CD4-positive, alpha-beta T cell (primary cell): Measurements from ENCODE around the gene PPARD. TPM values are rescaled to one million over a fixed set of nuclear protein-coding genes. Genes with fewer than 3 reads are reported as not detected.

Source experiments
- ATAC-seq: fragments of 200-7000 bp; cut with Tn5 transposase; one replicate; pipeline ENCODE4 v1.10.0; 2022; ENCODE audit warnings: mild to moderate bottlenecking; ENCODE audit not compliant: poor library complexity
- CTCF ChIA-PET: fragments of 350-600 bp; sonication (Branson Sonifier 250); formaldehyde crosslinking; loops from one replicate; lab custom pipeline; 2021; ENCODE audit warnings: antibody characterized with exemption, inconsistent platforms; lab: Charles Lee
- POLR2A ChIA-PET: fragments of 350-600 bp; sonication (Branson Sonifier 250); formaldehyde crosslinking; loops from one replicate; lab custom pipeline; 2021; ENCODE audit warnings: antibody characterized with exemption, inconsistent platforms; lab: Charles Lee
- DNase-seq, 14 experiments: peaks; one replicate each; pipeline ENCODE4 v3.0.0-alpha.2; 2013 to 2020; ENCODE audit warnings: mixed read lengths in 2 of 14
- H3K27ac ChIP-seq, 2 donors: one replicate each; pipeline versions ENCODE4 v1.5.1 to v1.7.0; 2013; ENCODE audit warnings: low read length in 2 of 2, low read depth in 1 of 2, mild to moderate bottlenecking in 1 of 2
- H3K27me3 ChIP-seq, 2 experiments: 1 replicate in 1 of 2; 2 replicates in 1 of 2; pipeline versions ENCODE4 v1.6.1 to v1.7.0; 2013; ENCODE audit warnings: low read length in 2 of 2, control low read depth in 1 of 2, mild to moderate bottlenecking in 1 of 2, moderate library complexity in 1 of 2; ENCODE audit not compliant: insufficient read depth in 2 of 2, control insufficient read depth in 1 of 2
- H3K36me3 ChIP-seq: one replicate; pipeline ENCODE4 v1.6.1; 2013; ENCODE audit warnings: low read length, control low read depth; ENCODE audit not compliant: insufficient read depth
- H3K4me1 ChIP-seq: one replicate; pipeline ENCODE4 v1.6.1; 2013; ENCODE audit warnings: low read length, control low read depth; ENCODE audit not compliant: insufficient read depth
- H3K4me3 ChIP-seq: one replicate; pipeline ENCODE4 v1.5.1; 2013; ENCODE audit warnings: mild to moderate bottlenecking, low read length, moderate library complexity
- H3K9me3 ChIP-seq, 2 experiments: 1 replicate in 1 of 2; 2 replicates in 1 of 2; pipeline versions ENCODE4 v1.6.1 to v1.7.0; 2013; ENCODE audit warnings: low read length in 2 of 2, mild to moderate bottlenecking in 2 of 2, control low read depth in 1 of 2, moderate library complexity in 1 of 2; ENCODE audit not compliant: control insufficient read depth in 1 of 2, insufficient read depth in 1 of 2
- H3K27ac Mint-ChIP-seq: one replicate; pipeline ENCODE4 v1.8.0; 2020; ENCODE audit warnings: mixed read lengths
- H3K27me3 Mint-ChIP-seq: one replicate; pipeline ENCODE4 v1.8.0; 2021; ENCODE audit warnings: mixed read lengths
- H3K36me3 Mint-ChIP-seq: one replicate; pipeline ENCODE4 v1.8.0; 2021; ENCODE audit warnings: low read depth, mixed read lengths
- H3K4me1 Mint-ChIP-seq: one replicate; pipeline ENCODE4 v1.8.0; 2021; ENCODE audit warnings: low read depth, mixed read lengths
- H3K4me3 Mint-ChIP-seq: one replicate; pipeline ENCODE4 v1.8.0; 2020; ENCODE audit warnings: mild to moderate bottlenecking, mixed read lengths
- H3K9me3 Mint-ChIP-seq: one replicate; pipeline ENCODE4 v1.8.0; 2020; ENCODE audit warnings: mixed read lengths
- CTCF ChIP-seq: fragments of 200-600 bp; IDR thresholded peaks from one replicate; pipeline ENCODE4 v1.8.0; 2022; ENCODE audit warnings: antibody characterized with exemption, mild to moderate bottlenecking
- intact Hi-C, 2 experiments: fragments of 100-400 bp; cut with DNase I in 1 of 2; cut with micrococcal nuclease in 1 of 2; formaldehyde crosslinking; loops; one replicate each; pipeline versions ENCODE4 v1.15.1 to v1.9.0; 2023 to 2025; cut with DNase I, micrococcal nuclease
- total RNA-seq, 174 experiments: library from RNA in 2 of 174; stranded (reverse) in 2 of 174; gene quantifications; one replicate each; pipeline ENCODE4 v1.2.3 and lab custom pipeline; 2021 to 2026

The PPARD gene
- total RNA-seq, 2 experiments from 2014 or later, result 34.1 to 37.0 TPM

- Histone ChIP-seq H3K9me3 (no peaks in the 10 kb centered on the region), H3K36me3 (peaks cover 58% of the 10 kb centered on the region), H3K4me3 (peak overlapping the region; percentile 98), H3K4me1 (peaks cover 49% of the 10 kb centered on the region), H3K27ac (peak overlapping the region; percentile 65 to 92), H3K27me3 (no peaks in the 10 kb centered on the region)
- Mint-ChIP-seq H3K27me3 (no peaks in the 10 kb centered on the region), H3K36me3 (peaks cover 55% of the 10 kb centered on the region), H3K9me3 (no peaks in the 10 kb centered on the region), H3K4me1 (peaks cover 42% of the 10 kb centered on the region), H3K4me3 (peak overlapping the region; percentile 99), H3K27ac (peak overlapping the region; percentile 100)
- intact Hi-C loops, result loop anchor here (2.0 to 5.0 kb wide), 3 partner anchors 27 to 267 kb away; partner anchors contain the start of genes ARMC12 (in 2 of the 2) and TEAD3 (in 1 of the 2)
- POLR2A ChIA-PET, result interaction anchor here (0.7 to 3.1 kb wide), 8 partner anchors 8 to 262 kb away, joined by 3 to 32 read pairs (median 4); partner anchors contain the start of genes FANCE and TEAD3
- CTCF ChIA-PET, result interaction anchor here (0.5 kb wide), 1 partner anchor 129 kb away, joined by 4 read pairs; no protein-coding TSS in a partner anchor
- DNase-seq, result peak in 2 of 14 experiments; percentile 42 to 52
- no peak for ATAC-seq
- TF ChIP-seq CTCF, result no peak
Observed at GRCh38 chr6:35469751-35470662, 127.6 kb downstream of the PPARD start.

- no peak for TF ChIP-seq CTCF
- CTCF ChIA-PET, result interaction anchor here (0.5 to 1.3 kb wide), 2 partner anchors 21 to 129 kb away, joined by 4 read pairs; no protein-coding TSS in a partner anchor
- H3K27me3 ChIP-seq, result no peaks in the 10 kb centered on the region
Observed at GRCh38 chr6:35470663-35471120, 128.3 kb downstream of the PPARD start.

DNA sequence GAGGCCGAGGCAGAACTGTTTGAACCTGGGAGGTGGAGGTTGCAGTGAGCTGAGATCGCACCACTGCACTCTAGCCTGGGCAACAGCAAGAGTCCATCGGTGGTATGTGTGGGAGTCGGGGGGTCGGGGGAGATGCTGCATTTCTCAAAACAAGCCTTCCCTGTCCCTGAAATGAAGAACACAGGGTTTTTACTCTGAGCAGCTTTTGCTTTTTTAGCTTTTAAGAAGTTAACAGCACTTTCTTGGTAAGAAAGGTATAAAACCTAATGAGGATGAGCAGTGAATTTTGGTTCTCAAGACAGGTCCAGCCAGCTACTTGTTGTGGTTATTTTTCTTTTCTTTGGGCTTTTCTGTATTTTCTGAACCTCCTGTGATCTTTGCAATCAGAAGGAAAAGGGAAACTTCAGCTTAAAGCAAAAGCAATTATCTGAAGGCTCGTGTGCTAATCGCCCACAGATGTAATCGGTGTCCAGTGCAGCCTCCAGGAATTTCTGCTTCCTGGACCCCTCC, 129.5 kb downstream of the PPARD start:
- Mint-ChIP-seq H3K4me3 (peak overlapping the region; percentile 30), H3K27ac (peak overlapping the region; percentile 100), H3K27me3 (no peaks in the 10 kb centered on the region), H3K9me3 (no peaks in the 10 kb centered on the region), H3K4me1 (peaks cover 42% of the 10 kb centered on the region), H3K36me3 (peaks cover 50% of the 10 kb centered on the region)
- Histone ChIP-seq H3K27ac (no peak overlapping the region), H3K27me3 (no peaks in the 10 kb centered on the region), H3K9me3 (no peaks in the 10 kb centered on the region), H3K4me1 (peaks cover 49% of the 10 kb centered on the region), H3K36me3 (peaks cover 53% of the 10 kb centered on the region), H3K4me3 (no peak overlapping the region)
- no peak for ATAC-seq
- POLR2A ChIA-PET, result interaction anchor here (1.1 to 1.4 kb wide), 3 partner anchors 51 to 215 kb away, joined by 3 read pairs; no protein-coding TSS in a partner anchor
- CTCF ChIA-PET, result interaction anchor here (1.3 to 1.8 kb wide), 2 partner anchors 22 kb away, joined by 4 to 6 read pairs; no protein-coding TSS in a partner anchor
- no peak for DNase-seq
- intact Hi-C loops, result loop anchor here in 1 of 2 experiments (5.0 kb wide), 1 partner anchor 265 kb away; the partner anchor contains the start of gene ARMC12
- no peak for TF ChIP-seq CTCF

More at GRCh38 chr6:35470663-35471120, 128.3 kb downstream of the PPARD start:
- DNase-seq (no peak), ATAC-seq (no peak)
- H3K4me1 ChIP-seq, result peaks cover 49% of the 10 kb centered on the region
- Mint-ChIP-seq H3K27ac (peak overlapping the region; percentile 100), H3K4me1 (peaks cover 42% of the 10 kb centered on the region), H3K4me3 (peak overlapping the region; percentile 99), H3K36me3 (peaks cover 51% of the 10 kb centered on the region), H3K9me3 (no peaks in the 10 kb centered on the region), H3K27me3 (no peaks in the 10 kb centered on the region)
- H3K9me3 ChIP-seq, result no peaks in the 10 kb centered on the region
- intact Hi-C loops, result loop anchor here in 1 of 2 experiments (5.0 kb wide), 1 partner anchor 267 kb away; the partner anchor contains the start of gene ARMC12
- POLR2A ChIA-PET, result interaction anchor here (0.6 to 1.6 kb wide), 7 partner anchors 27 to 1069 kb away, joined by 3 to 4 read pairs (median 3); no protein-coding TSS in a partner anchor
- H3K27ac ChIP-seq, result no peak overlapping the region
- H3K36me3 ChIP-seq, result peaks cover 58% of the 10 kb centered on the region
- H3K4me3 ChIP-seq, result no peak overlapping the region
